Endothelial cell of umbilical vein (primary cell): Measurements from ENCODE around the gene ATP10B.
"Not testable (repeated sequence)": the region's sequence is repeated elsewhere in the genome, so short reads cannot be mapped to it uniquely, and the experiment has no call there.

Source experiments
- CTCF ChIP-seq, 2 donors: IDR thresholded peaks; 1 replicate in 1 of 2; 2 replicates in 1 of 2; pipeline ENCODE4 v1.5.1; 2011; ENCODE audit warnings: low read length in 2 of 2, mild to moderate bottlenecking in 2 of 2, moderate library complexity in 2 of 2, control low read depth in 1 of 2, inconsistent platforms in 1 of 2, low read depth in 1 of 2; ENCODE audit not compliant: insufficient read depth in 1 of 2; ENCODE audit errors: extremely low read depth in 1 of 2
- EZH2 ChIP-seq: IDR thresholded peaks from 2 replicates; pipeline ENCODE4 v1.6.1; 2012; ENCODE audit warnings: borderline replicate concordance, low read depth, mild to moderate bottlenecking, moderate library complexity, low read length, inconsistent platforms; ENCODE audit not compliant: severe bottlenecking
- GATA2 ChIP-seq: IDR thresholded peaks from 2 replicates; pipeline ENCODE4 v1.7.0; 2011; ENCODE audit warnings: low read depth, mild to moderate bottlenecking, moderate library complexity, mixed read lengths, low read length; ENCODE audit not compliant: insufficient read length, insufficient read depth
- MAX ChIP-seq: IDR thresholded peaks from 2 replicates; pipeline ENCODE4 v1.6.1; 2011; ENCODE audit not compliant: insufficient read depth, insufficient read length
- MYC ChIP-seq: IDR thresholded peaks from one replicate; pipeline ENCODE4 v1.6.1; 2011; ENCODE audit warnings: mild to moderate bottlenecking, low read depth, low read length
- POLR2A ChIP-seq: IDR thresholded peaks from 2 replicates; pipeline ENCODE4 v1.6.1; 2012; ENCODE audit warnings: low read depth, mild to moderate bottlenecking, control low read depth, low read length
- POLR2AphosphoS5 ChIP-seq: IDR thresholded peaks from 2 replicates; pipeline ENCODE4 v1.6.1; 2012; ENCODE audit warnings: low read depth, mild to moderate bottlenecking, control low read depth, low read length, moderate library complexity; ENCODE audit not compliant: insufficient read depth

GRCh38 chr5:160812996-160813395 is 39.0 kb downstream of the ATP10B start:
- TF ChIP-seq POLR2A; CTCF (IDR thresholded peaks at IDR 0.05; ENCODE audit: extremely low read depth in 1 of 2, insufficient read depth in 1 of 2, low read depth in 1 of 2, low read length in 2 of 2); MAX; POLR2AphosphoS5; MYC; EZH2; GATA2: not testable (repeated sequence)
